GM23338 (cell line): ENCODE measurements around the gene SRGAP2C.
"Not testable (repeated sequence)": the region's sequence is repeated elsewhere in the genome, so short reads cannot be mapped to it uniquely, and the experiment has no call there.

ENCODE experiments used
- CTCF ChIP-seq, 2 experiments: fragments of 200-600 bp in 1 of 2; sonication (generic) in 1 of 2; conservative IDR thresholded peaks; 2 replicates each; pipeline versions ENCODE4 v1.5.1 to v1.6.1; 2016 to 2017; ENCODE audit warnings: antibody characterized with exemption in 2 of 2, low read depth in 2 of 2, mild to moderate bottlenecking in 2 of 2, moderate library complexity in 1 of 2
- EZH2 ChIP-seq: fragments of 200-600 bp; sonication (generic); IDR thresholded peaks from one replicate; pipeline ENCODE4 v1.8.0; 2017; ENCODE audit warnings: antibody characterized with exemption, mild to moderate bottlenecking, low read depth; ENCODE audit not compliant: unreplicated experiment
- EZH2phosphoT487 ChIP-seq: fragments of 200-600 bp; sonication (generic); IDR thresholded peaks from one replicate; pipeline ENCODE4 v1.8.1; 2018; ENCODE audit warnings: antibody characterized with exemption; ENCODE audit not compliant: unreplicated experiment
- POLR2AphosphoS5 ChIP-seq: IDR thresholded peaks from 2 replicates; pipeline ENCODE4 v1.6.1; 2016; ENCODE audit warnings: antibody characterized with exemption, low read depth
- REST ChIP-seq: IDR thresholded peaks from one replicate; pipeline ENCODE4 v1.6.1; 2018; ENCODE audit warnings: antibody characterized with exemption; ENCODE audit not compliant: unreplicated experiment
- ZNF331 ChIP-seq: fragments of 250-450 bp; sonication (Bioruptor Pico); IDR thresholded peaks from 2 replicates; pipeline ENCODE4 v1.5.0; 2020; ENCODE audit warnings: low read depth, mild to moderate bottlenecking, moderate library complexity

- not testable (repeated sequence) for TF ChIP-seq CTCF (conservative IDR thresholded peaks at IDR 0.05; ENCODE audit: low read depth in 2 of 2); EZH2; EZH2phosphoT487; POLR2AphosphoS5; ZNF331 (CRISPR knock-in tag); REST
Measured at GRCh38 chr1:121224714-121225113, 39.9 kb downstream of the SRGAP2C start.
